Thyroid gland (tissue), 4 donors: ENCODE measurements around the gene CCDC158. TPM values are rescaled to one million over a fixed set of nuclear protein-coding genes. Genes with fewer than 3 reads are reported as not detected.

Source experiments
- DNase-seq, 2 donors: peaks; one replicate each; pipeline ENCODE4 v3.0.0-alpha.2; 2019
- H3K27ac ChIP-seq, 3 donors: fragments of 200-600 bp; sonication (generic); 1 replicate in 2 of 3; 2 replicates in 1 of 3; pipeline ENCODE4 v1.5.1; 2016 to 2019; ENCODE audit warnings: mild to moderate bottlenecking in 1 of 3, moderate library complexity in 1 of 3
- H3K27me3 ChIP-seq: fragments of 200-600 bp; sonication (generic); one replicate; pipeline ENCODE4 v1.5.1; 2019
- H3K36me3 ChIP-seq, 2 donors: fragments of 200-600 bp; sonication (generic); one replicate each; pipeline ENCODE4 v1.5.1; 2016 to 2019
- H3K4me1 ChIP-seq, 2 donors: fragments of 200-600 bp; sonication (generic); one replicate each; pipeline ENCODE4 v1.5.1; 2017 to 2019
- H3K4me3 ChIP-seq, 3 donors: fragments of 200-600 bp; sonication (generic); replicated peaks in 1 of 3; 1 replicate in 2 of 3; 2 replicates in 1 of 3; pipeline ENCODE4 v1.5.1; 2016; ENCODE audit warnings: mild to moderate bottlenecking in 1 of 3
- H3K9me3 ChIP-seq: fragments of 200-600 bp; sonication (generic); one replicate; pipeline ENCODE4 v1.5.1; 2017
- CTCF ChIP-seq, 6 experiments: fragments of 200-600 bp in 3 of 6; fragments of 450-650 bp in 3 of 6; sonication (generic) in 3 of 6; IDR thresholded peaks; one replicate each; pipeline ENCODE4 v1.5.1; 2016 to 2019; ENCODE audit warnings: antibody characterized with exemption in 6 of 6, mild to moderate bottlenecking in 2 of 6, inconsistent platforms in 1 of 6, moderate library complexity in 1 of 6
- POLR2A ChIP-seq, 2 donors: fragments of 450-650 bp; IDR thresholded peaks; one replicate each; pipeline ENCODE4 v1.6.1; 2017; ENCODE audit warnings: antibody characterized with exemption in 2 of 2, mild to moderate bottlenecking in 2 of 2, moderate library complexity in 1 of 2
- WGBS, 2 donors: methylation state at CpG; one replicate each; pipeline ENCODE4 v1.1.5; 2017; 5-methylcytosine and 5-hydroxymethylcytosine counted together
- intact Hi-C: fragments of 100-400 bp; cut with DNase I; formaldehyde crosslinking; loops from one replicate; pipeline ENCODE4 v1.15.1; 2023
- total RNA-seq, 4 donors: library from RNA; depleted of rRNA; stranded (reverse); fragments of >200 nt; gene quantifications; one replicate each; pipeline ENCODE4 v1.2.3, GENCODE V29; 2016

The CCDC158 gene
- total RNA-seq, 4 donors from 2014 or later = 2.0 to 5.8 (median 3.5) TPM

- Histone ChIP-seq H3K4me3 (no peak overlapping the region), H3K9me3 (no peaks in the 10 kb centered on the region), H3K4me1 (peaks cover 0 to 7% of the 10 kb centered on the region in 2 donors), H3K27me3 (no peaks in the 10 kb centered on the region), H3K36me3 (no peaks in the 10 kb centered on the region), H3K27ac (no peak overlapping the region)
- TF ChIP-seq CTCF (IDR thresholded peaks at IDR 0.05) (no peak), POLR2A (IDR thresholded peaks at IDR 0.05) (no peak)
- intact Hi-C loops = loop anchor here (10.0 kb wide), 1 partner anchor 305 kb away; no protein-coding TSS in a partner anchor
- 34 to 42% methylated on average over 3 of the region's 3 CpGs for WGBS, 2 donors
- DNase-seq = no peak
Measured at GRCh38 chr4:76449362-76449767, 28.4 kb upstream of the CCDC158 start.

DNA sequence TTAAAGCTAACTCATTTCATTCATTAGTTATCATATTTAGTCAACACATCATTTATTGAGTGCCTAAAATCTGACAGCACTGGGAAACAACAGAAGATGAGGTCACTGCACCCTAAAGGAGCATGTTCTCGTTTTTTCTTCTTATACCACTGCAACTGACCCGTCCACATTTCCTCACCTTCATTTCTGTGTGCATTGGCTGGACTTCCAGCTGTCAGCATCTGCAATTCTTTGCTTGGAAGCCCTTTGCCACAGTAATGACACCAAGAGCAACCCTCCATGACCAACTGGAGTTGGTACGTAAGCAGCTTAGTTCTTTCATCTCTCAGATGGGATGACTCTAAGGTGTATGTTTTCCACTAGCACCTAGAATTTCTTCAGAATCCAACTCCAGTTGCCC lies 27.3 kb upstream of the CCDC158 start:
- no peak for TF ChIP-seq CTCF (IDR thresholded peaks at IDR 0.05)
- TF ChIP-seq POLR2A (IDR thresholded peaks at IDR 0.05) = no peak
- 90 to 95% methylated on average over 3 of the region's 3 CpGs for WGBS, 2 donors
- H3K4me3 ChIP-seq = no peak overlapping the region

DNA sequence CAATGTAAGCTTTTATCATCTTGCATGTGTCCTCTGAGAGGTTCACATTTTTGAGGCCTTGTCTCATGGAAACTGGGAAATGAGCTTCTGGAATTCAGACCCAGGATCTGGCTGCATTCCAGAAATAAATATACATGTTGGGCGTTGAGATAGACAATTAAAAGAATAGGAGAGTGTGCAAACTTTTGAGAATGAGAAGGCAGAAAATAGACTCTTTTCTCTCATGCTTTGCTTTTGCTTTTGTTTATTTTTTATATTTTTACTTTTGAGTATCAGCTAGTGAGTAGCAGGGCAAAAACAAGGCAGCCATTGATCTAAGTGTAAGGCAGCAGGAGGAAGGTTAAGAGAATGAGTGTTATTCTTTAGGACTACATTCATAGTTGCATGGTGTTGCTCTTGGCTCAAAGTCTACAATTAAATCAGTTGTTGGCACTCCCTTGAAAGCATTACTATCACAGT lies 26.5 kb upstream of the CCDC158 start:
- intact Hi-C loops = loop anchor here (10.0 kb wide), 1 partner anchor 307 kb away; no protein-coding TSS in a partner anchor
- WGBS, 2 donors = 47 to 54% methylated on average over 1 of the region's 1 CpG
- Histone ChIP-seq H3K4me3 (no peak overlapping the region), H3K9me3 (no peaks in the 10 kb centered on the region), H3K27ac (no peak overlapping the region), H3K36me3 (no peaks in the 10 kb centered on the region), H3K27me3 (no peaks in the 10 kb centered on the region), H3K4me1 (peaks cover 0 to 7% of the 10 kb centered on the region in 2 donors)
- no peak for DNase-seq
- TF ChIP-seq POLR2A (IDR thresholded peaks at IDR 0.05) (no peak), CTCF (IDR thresholded peaks at IDR 0.05) (no peak)

More for the DNA sequence above, 27.3 kb upstream of the CCDC158 start:
- H3K27ac ChIP-seq = no peak overlapping the region
- H3K4me1 ChIP-seq = peaks cover 0 to 7% of the 10 kb centered on the region in 2 donors
- no peak for DNase-seq
- no peaks in the 10 kb centered on the region for H3K27me3 ChIP-seq
- no peaks in the 10 kb centered on the region for H3K36me3 ChIP-seq
- no peaks in the 10 kb centered on the region for H3K9me3 ChIP-seq
- intact Hi-C loops = loop anchor here (10.0 kb wide), 1 partner anchor 307 kb away; no protein-coding TSS in a partner anchor

- WGBS, 2 donors = 95 to 98% methylated on average over 2 of the region's 2 CpGs
- no peaks in the 10 kb centered on the region for H3K36me3 ChIP-seq
- no peak overlapping the region for H3K27ac ChIP-seq
- no peak for DNase-seq
- H3K9me3 ChIP-seq = no peaks in the 10 kb centered on the region
- intact Hi-C loops = loop anchor here (10.0 kb wide), 1 partner anchor 309 kb away; no protein-coding TSS in a partner anchor
- H3K27me3 ChIP-seq = no peaks in the 10 kb centered on the region
- TF ChIP-seq POLR2A (IDR thresholded peaks at IDR 0.05) (no peak), CTCF (IDR thresholded peaks at IDR 0.05) (no peak)
- H3K4me1 ChIP-seq = peaks cover 0 to 7% of the 10 kb centered on the region in 2 donors
- H3K4me3 ChIP-seq = no peak overlapping the region
Measured at GRCh38 chr4:76445911-76446310, 25.0 kb upstream of the CCDC158 start.

GRCh38 chr4:76443376-76443775 lies 22.4 kb upstream of the CCDC158 start:
- Histone ChIP-seq H3K4me3 (no peak overlapping the region), H3K4me1 (no peaks in the 10 kb centered on the region), H3K27me3 (no peaks in the 10 kb centered on the region), H3K27ac (no peak overlapping the region), H3K9me3 (no peaks in the 10 kb centered on the region), H3K36me3 (no peaks in the 10 kb centered on the region)
- intact Hi-C loops = loop anchor here (10.0 kb wide), 1 partner anchor 311 kb away; no protein-coding TSS in a partner anchor
- 97 to 100% methylated on average over 1 of the region's 1 CpG for WGBS, 2 donors
- no peak for TF ChIP-seq CTCF (IDR thresholded peaks at IDR 0.05)
- no peak for TF ChIP-seq POLR2A (IDR thresholded peaks at IDR 0.05)
- no peak for DNase-seq
